GM18870 (cell line): ENCODE data around the gene ZNF503.

Source experiments
- ATAC-seq: cut with Tn5 transposase; IDR thresholded peaks from one replicate; pipeline ENCODE4 v1.9.1; 2021; ENCODE audit warnings: moderate library complexity; ENCODE audit not compliant: unreplicated experiment

ZNF503 gene

DNA sequence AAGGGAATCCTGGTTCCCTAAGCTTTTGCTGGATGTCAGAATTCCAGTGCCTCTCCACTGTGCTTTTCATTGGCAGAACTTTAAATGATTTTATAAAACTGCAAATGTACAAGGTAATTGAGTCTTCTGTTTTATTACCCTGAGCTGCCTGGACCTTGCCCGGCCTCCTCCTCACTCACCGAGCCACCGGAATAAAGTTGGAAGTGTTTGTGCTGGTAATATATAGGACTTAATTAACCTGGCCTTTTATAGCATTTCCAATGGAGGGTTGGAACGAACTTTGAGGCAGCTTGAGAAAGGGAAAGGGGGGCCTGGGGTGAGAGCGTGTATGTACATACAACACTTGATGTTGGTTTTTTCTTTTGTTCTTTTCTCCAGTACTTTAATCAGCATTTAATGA is 43.4 kb downstream of the ZNF503 start:
- no peak for ATAC-seq

DNA sequence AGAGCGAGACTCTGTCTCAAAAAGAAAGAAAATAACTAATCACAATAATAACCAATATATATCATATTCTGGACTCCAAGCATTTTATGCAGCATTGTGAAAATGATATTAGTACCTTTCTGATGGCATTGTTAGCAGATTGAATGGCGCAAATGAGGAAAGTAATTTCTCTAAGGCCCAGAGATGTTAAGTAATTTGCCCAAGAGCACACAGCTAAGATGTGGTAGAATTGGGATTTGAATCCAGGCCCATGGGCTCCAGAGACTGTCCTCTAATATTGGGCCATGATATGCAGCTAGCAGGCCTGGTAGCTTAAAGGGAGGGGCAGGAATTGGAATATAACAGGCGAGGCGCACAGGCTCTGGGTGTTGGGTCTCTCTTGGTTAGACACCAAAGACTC is 44.1 kb downstream of the ZNF503 start:
- ATAC-seq: no peak

DNA sequence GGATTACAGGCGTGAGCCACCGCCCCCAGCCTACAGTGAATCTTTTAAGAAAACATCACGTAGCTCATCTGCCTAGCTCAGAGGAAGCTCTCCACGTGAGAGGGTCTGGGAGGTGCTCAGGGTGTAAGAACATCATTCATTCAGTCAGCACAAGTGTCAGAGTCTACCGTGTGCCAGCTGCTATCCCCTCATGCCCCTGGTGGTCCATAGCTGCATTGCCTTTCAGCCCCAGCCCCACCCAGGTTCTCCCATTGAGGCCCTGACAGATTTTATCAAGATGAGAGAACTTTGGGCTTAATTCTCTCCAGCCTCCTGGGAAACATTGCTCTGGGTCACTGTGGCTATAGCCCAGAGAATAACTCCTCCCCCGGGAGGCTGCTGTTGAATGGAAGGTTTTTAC is 45.1 kb downstream of the ZNF503 start:
- ATAC-seq: no peak

DNA sequence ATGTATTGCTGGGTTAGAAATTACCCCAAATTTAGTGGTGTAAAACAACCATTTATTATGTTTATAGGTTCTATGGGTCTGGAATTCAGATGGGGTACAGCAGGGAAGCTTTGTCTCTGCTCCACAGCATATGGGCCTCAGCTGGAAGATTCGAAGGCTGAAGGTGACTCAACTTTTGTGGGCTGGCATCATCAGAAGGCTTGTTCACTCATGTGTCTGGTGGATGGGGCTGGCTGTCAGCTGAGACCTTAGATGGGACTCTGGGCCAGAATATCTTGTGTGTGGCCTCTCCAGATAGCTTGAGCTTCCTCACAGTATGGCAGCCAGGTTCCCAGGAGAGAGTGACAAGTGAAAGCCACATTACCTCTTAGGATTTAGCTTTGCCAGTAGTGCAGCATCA is 45.9 kb downstream of the ZNF503 start:
- ATAC-seq: no peak

DNA sequence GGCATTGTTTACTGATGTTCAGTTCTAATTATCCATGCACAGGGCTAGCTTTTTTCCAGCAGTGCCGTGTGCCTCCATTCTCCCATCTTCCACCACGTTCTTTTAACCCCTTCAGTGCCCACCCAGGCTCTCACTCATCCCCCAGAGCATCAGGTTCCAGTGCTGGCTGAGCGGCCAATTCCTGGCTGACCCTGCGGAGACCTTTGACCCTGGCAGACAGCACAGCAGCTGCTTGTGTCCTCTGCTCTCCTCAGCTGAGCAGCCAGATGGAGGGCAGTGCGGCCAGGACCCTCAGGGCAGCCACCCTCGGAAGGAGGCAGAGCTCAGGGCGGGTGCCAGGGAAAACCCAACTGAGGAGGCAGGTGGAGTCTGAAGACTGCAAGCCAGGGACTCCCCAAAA is 48.4 kb downstream of the ZNF503 start:
- ATAC-seq: no peak

DNA sequence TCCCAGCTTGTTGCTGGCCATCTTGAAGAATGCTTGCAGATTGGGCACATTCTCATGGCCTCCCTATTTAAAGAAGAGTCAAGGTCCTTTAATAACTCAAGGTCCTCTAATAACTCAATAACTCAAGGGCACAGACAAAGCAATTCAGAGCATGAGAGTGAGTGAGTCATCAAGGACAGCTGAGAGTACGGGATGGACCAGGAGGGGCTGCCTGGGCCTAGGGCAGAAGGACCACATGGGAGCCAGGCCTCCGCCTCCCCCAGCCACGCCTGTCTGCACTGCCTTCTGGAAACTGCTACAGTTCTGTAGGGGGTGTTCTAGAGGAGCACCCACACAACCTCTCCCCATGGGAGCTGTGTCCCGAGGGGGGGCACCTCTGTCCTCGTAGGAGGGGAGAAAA is 48.9 kb downstream of the ZNF503 start:
- no peak for ATAC-seq

DNA sequence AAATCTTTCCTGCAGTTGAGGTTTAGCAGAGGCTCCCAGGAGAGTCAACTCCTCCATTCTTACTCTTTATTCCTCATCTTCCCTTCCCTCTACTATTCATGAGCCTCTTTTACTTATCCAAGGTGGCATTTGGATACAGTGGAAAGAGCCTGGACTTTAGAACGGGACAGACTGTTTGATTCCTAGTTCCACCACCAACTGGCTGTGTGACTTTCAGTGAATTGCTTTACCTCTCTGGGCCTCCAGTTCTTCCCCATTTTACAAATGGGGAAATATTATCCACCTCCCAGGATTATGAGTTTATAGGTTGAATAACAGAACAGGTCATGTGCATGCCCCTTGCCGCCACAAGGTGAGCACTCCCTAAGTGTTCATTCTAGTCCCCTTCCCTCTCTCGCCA is 49.9 kb downstream of the ZNF503 start:
- ATAC-seq: no peak

DNA sequence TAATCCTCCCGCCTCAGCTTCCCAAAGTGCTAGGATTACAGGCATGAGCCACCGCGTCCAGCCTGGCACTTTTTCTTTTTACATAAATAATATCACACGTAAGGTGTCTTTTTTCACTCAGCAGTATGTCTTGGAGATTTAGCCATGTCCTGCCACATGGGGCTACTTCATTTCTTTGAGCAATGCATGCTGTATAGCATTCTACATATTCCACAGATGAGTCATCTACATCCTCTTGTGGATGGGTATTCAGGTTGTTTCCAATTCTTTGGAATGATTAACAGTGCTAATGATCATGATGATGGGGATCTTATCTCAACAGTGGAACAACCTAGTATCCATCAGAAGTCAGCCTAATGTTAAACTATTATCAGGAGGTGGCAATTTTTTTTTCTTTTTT is 50.8 kb downstream of the ZNF503 start:
- no peak for ATAC-seq
